ENCODE results near the gene CLEC3B. TPM values are rescaled to one million over a fixed set of nuclear protein-coding genes. Genes with fewer than 3 reads are reported as not detected.

CLEC3B gene
- total RNA-seq, 3 donors from 2014 or later: 18.3 to 479 (median 55.7) TPM

DNA sequence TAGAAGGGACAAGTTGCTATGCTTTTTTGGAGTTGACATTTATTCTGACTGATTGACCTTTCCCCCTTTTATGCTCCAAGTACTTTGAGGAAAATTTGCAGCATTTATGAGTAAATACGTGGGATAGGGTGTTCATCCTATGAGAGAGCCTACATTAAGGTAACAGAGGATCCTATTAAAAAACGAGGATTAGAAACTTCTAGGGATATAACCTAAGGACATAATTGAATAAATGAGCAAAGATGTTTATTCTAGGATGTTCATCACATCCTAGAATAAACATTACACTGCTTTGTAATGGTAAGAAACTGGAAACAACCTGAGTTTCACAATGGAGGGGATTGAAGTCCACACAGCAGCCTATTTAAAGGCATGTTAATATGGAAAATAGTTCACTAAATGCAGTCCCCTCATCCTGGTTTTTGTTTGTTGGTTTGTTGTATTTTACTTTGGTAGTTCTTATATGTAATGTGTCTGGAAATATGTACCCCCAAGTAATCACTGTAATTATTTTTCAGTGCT, 23.9 kb upstream of the CLEC3B start:
- Histone ChIP-seq H3K27me3 (no peaks in the 10 kb centered on the region), H3K4me3 (no peak overlapping the region), H3K9me3 (no peaks in the 10 kb centered on the region), H3K27ac (no peak overlapping the region), H3K4me1 (no peaks in the 10 kb centered on the region), H3K36me3 (no peaks in the 10 kb centered on the region)
- TF ChIP-seq POLR2AphosphoS5 (IDR thresholded peaks at IDR 0.05): no peak
- TF ChIP-seq, protein P1, sequence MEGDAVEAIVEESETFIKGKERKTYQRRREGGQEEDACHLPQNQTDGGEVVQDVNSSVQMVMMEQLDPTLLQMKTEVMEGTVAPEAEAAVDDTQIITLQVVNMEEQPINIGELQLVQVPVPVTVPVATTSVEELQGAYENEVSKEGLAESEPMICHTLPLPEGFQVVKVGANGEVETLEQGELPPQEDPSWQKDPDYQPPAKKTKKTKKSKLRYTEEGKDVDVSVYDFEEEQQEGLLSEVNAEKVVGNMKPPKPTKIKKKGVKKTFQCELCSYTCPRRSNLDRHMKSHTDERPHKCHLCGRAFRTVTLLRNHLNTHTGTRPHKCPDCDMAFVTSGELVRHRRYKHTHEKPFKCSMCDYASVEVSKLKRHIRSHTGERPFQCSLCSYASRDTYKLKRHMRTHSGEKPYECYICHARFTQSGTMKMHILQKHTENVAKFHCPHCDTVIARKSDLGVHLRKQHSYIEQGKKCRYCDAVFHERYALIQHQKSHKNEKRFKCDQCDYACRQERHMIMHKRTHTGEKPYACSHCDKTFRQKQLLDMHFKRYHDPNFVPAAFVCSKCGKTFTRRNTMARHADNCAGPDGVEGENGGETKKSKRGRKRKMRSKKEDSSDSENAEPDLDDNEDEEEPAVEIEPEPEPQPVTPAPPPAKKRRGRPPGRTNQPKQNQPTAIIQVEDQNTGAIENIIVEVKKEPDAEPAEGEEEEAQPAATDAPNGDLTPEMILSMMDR (IDR thresholded peaks at IDR 0.05): no peak
- no peak for TF ChIP-seq POLR2A (IDR thresholded peaks at IDR 0.05)
- intact Hi-C loops (cut with DNase I; ENCODE audit: low total_unique reads): no loop called here
- no peak for DNase-seq (ENCODE audit: low spot score in 2 of 2)

DNA sequence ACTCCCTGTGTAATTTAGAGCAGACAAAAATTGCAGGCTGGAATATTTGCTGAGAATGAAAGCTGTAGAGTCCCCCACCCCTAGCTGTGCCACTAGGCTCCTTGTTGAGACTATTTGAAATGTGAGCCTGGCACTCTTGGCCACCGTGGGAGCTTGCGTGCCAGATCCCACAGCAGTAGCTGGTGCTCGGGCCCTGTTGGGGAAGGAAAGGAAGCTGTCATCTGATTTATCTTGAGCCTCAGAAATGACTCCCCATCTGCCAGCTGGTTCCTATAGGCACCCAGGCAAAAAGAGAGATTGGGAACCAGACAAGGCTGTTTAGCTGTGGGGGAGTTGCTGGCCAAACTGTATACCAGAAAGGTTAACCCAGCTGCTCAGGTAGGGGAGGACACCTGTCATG, 23.4 kb upstream of the CLEC3B start:
- H3K27ac ChIP-seq: no peak overlapping the region
- no peaks in the 10 kb centered on the region for H3K27me3 ChIP-seq
- TF ChIP-seq, protein P1 (IDR thresholded peaks at IDR 0.05): no peak
- TF ChIP-seq POLR2AphosphoS5 (IDR thresholded peaks at IDR 0.05) (no peak), POLR2A (IDR thresholded peaks at IDR 0.05) (no peak)
- no peak for DNase-seq (ENCODE audit: low spot score in 2 of 2)
- H3K4me3 ChIP-seq: no peak overlapping the region
- no peaks in the 10 kb centered on the region for H3K4me1 ChIP-seq
- no peaks in the 10 kb centered on the region for H3K36me3 ChIP-seq
- H3K9me3 ChIP-seq: no peaks in the 10 kb centered on the region
- intact Hi-C loops (cut with DNase I; ENCODE audit: low total_unique reads): no loop called here

DNA sequence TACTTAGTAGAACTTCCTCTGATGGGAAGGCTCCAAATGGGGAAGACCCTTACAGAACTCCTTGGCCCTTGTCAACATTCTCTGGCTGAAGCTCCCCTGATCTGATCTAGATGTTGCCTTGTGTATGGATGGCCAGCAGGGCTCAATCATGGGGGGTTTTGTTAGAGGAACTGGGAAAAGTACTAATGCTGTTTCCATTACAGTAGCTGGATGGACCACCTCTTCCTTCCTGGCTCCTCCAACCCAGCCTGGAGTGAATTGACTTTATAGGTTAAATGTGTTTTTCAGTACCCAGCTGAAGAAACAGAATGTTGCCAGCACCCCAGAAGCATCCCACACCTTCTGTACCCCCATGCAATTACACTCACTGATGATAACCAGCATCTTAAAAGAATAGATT, 22.7 kb upstream of the CLEC3B start:
- intact Hi-C loops (cut with DNase I; ENCODE audit: low total_unique reads): no loop called here
- no peak for TF ChIP-seq POLR2A (IDR thresholded peaks at IDR 0.05)
- TF ChIP-seq, protein P1 (IDR thresholded peaks at IDR 0.05): no peak
- Histone ChIP-seq H3K27me3 (no peaks in the 10 kb centered on the region), H3K4me1 (no peaks in the 10 kb centered on the region), H3K4me3 (no peak overlapping the region), H3K27ac (no peak overlapping the region), H3K36me3 (no peaks in the 10 kb centered on the region), H3K9me3 (no peaks in the 10 kb centered on the region)
- no peak for DNase-seq (ENCODE audit: low spot score in 2 of 2)

DNA sequence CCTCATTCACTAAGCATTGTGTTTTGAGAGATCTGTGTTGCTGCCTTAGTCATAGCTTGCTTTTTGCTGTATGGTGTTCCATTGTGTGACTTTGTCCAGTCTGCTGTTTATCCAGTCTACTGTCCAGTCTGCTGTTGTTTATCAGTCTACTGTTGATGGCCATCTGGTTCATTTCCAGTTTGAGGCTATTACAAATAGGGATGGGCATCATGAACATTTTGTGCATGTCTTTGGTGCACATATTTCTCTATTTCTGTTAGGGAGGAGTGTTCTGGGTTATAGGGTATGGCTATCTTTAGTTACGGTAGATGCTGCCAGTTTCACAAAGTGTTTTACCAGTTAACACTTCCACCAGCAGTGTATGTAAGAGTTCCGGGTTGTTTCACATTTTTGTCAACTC, 22.2 kb upstream of the CLEC3B start:
- Histone ChIP-seq H3K4me1 (no peaks in the 10 kb centered on the region), H3K9me3 (no peaks in the 10 kb centered on the region), H3K27ac (no peak overlapping the region), H3K36me3 (no peaks in the 10 kb centered on the region), H3K4me3 (no peak overlapping the region), H3K27me3 (no peaks in the 10 kb centered on the region)
- DNase-seq (ENCODE audit: low spot score in 2 of 2): no peak
- intact Hi-C loops (cut with DNase I; ENCODE audit: low total_unique reads): no loop called here
- no peak for TF ChIP-seq POLR2AphosphoS5 (IDR thresholded peaks at IDR 0.05)

DNA sequence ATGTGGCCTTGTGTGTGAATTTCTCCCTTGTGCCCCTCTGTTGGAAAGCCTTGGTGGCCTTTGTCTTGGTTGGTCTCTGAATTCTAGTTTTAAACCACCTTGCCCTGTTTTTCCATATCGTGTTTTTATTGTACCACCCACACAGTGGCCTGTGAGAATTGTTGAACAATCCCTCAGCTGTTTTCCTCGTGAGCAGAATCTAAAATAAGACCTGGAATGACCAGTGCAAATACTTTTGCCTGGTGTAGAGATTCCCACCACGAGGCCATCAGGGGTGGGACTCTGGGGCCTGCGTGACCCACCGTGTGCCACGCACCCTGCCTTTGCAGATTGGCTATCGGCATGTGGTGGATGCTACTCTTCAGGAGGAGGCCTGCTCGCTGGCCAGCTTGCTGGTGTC, 19.0 kb upstream of the CLEC3B start:
- no peaks in the 10 kb centered on the region for H3K27me3 ChIP-seq
- no peaks in the 10 kb centered on the region for H3K9me3 ChIP-seq
- intact Hi-C loops (cut with DNase I; ENCODE audit: low total_unique reads): no loop called here
- TF ChIP-seq, protein P1 (IDR thresholded peaks at IDR 0.05): no peak
- TF ChIP-seq POLR2AphosphoS5 (IDR thresholded peaks at IDR 0.05) (no peak), POLR2A (IDR thresholded peaks at IDR 0.05) (no peak)
- H3K27ac ChIP-seq: no peak overlapping the region
- no peak overlapping the region for H3K4me3 ChIP-seq
- H3K4me1 ChIP-seq: peaks cover 0 to 5% of the 10 kb centered on the region in 2 donors
- DNase-seq (ENCODE audit: low spot score in 2 of 2): no peak
- H3K36me3 ChIP-seq: no peaks in the 10 kb centered on the region

DNA sequence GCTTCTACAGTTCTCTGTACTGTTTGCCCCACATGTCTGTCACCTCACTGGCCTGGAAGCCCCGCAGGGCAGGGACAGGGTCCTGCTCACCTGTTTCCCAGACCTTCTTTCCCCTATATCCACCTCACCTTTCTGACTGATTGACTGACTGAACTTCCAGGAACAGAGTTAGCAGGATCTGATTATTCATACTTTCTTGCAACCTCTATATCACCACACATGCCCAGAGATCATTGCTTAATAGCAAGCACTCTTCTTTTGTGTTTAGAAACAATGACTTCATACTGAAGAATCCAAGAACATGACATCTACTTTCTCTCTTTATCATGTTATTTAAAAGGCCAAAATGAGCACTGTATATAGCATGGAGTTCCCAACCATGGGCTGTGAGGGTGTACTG, 18.0 kb upstream of the CLEC3B start:
- Histone ChIP-seq H3K27me3 (no peaks in the 10 kb centered on the region), H3K36me3 (no peaks in the 10 kb centered on the region), H3K4me3 (no peak overlapping the region), H3K9me3 (no peaks in the 10 kb centered on the region), H3K4me1 (peaks cover 0 to 12% of the 10 kb centered on the region in 2 donors), H3K27ac (peak overlapping the region in 1 of 2 donors; percentile 61)
- TF ChIP-seq POLR2A (IDR thresholded peaks at IDR 0.05) (no peak), POLR2AphosphoS5 (IDR thresholded peaks at IDR 0.05) (no peak)
- TF ChIP-seq, protein P1 (IDR thresholded peaks at IDR 0.05): no peak
- intact Hi-C loops (cut with DNase I; ENCODE audit: low total_unique reads): no loop called here
- DNase-seq (ENCODE audit: low spot score in 2 of 2): no peak

Measured in breast epithelium (tissue), 4 donors.